Lower lobe of right lung (tissue), 2 donors: ENCODE data around the gene AKAP7. TPM values are rescaled to one million over a fixed set of nuclear protein-coding genes. Genes with fewer than 3 reads are reported as not detected.

ENCODE experiments used
- ATAC-seq, 2 donors: fragments of 200-7000 bp; cut with Tn5 transposase; one replicate each; pipeline ENCODE4 v1.9.1; 2020 to 2022; ENCODE audit warnings: mild to moderate bottlenecking in 2 of 2, moderate library complexity in 2 of 2
- DNase-seq: peaks from one replicate; pipeline ENCODE4 v3.0.0-alpha.2; 2020
- H3K27ac ChIP-seq: fragments of 200-600 bp; one replicate; pipeline ENCODE4 v1.8.0; 2022
- H3K27me3 ChIP-seq: fragments of 200-600 bp; one replicate; pipeline ENCODE4 v1.8.0; 2022; ENCODE audit warnings: low read depth
- H3K36me3 ChIP-seq: fragments of 200-600 bp; one replicate; pipeline ENCODE4 v1.8.0; 2022; ENCODE audit warnings: mild to moderate bottlenecking
- H3K4me1 ChIP-seq: fragments of 200-600 bp; one replicate; pipeline ENCODE4 v1.8.0; 2022
- H3K4me3 ChIP-seq: fragments of 200-600 bp; one replicate; pipeline ENCODE4 v1.8.0; 2022; ENCODE audit warnings: mild to moderate bottlenecking
- H3K9me3 ChIP-seq: fragments of 200-600 bp; one replicate; pipeline ENCODE4 v1.8.0; 2022
- CTCF ChIP-seq: fragments of 200-600 bp; IDR thresholded peaks from one replicate; pipeline ENCODE4 v1.8.0; 2022; ENCODE audit warnings: antibody characterized with exemption, mild to moderate bottlenecking
- intact Hi-C: fragments of 100-400 bp; cut with DNase I; formaldehyde crosslinking; loops from one replicate; pipeline ENCODE4 v1.11.0; 2022
- total RNA-seq: library from RNA; stranded (reverse); fragmentation: NEBNext Ultra II Directional; extraction: Animal tissue kit (Norgen Biotek cat#: 25700); gene quantifications from one replicate; pipeline ENCODE4 v1.2.1, GENCODE V29; 2021
- donor health status: DM: no; HTN: yes; CAD: no; lungs with severe emphysema.

AKAP7 gene
- total RNA-seq, 1 donor from 2014 or later, result 11.0 TPM

- no peak overlapping the region for H3K27ac ChIP-seq
- no peaks in the 10 kb centered on the region for H3K9me3 ChIP-seq
- TF ChIP-seq CTCF, result no peak
- intact Hi-C loops, result no loop called here
- H3K4me1 ChIP-seq, result no peaks in the 10 kb centered on the region
- DNase-seq (no peak), ATAC-seq (no peak)
- no peak overlapping the region for H3K4me3 ChIP-seq
- no peaks in the 10 kb centered on the region for H3K36me3 ChIP-seq
- H3K27me3 ChIP-seq, result no peaks in the 10 kb centered on the region
These were observed 88.1 kb downstream of the AKAP7 start for GRCh38 chr6:131223416-131223815.

- no peaks in the 10 kb centered on the region for H3K9me3 ChIP-seq
- no peaks in the 10 kb centered on the region for H3K36me3 ChIP-seq
- no peaks in the 10 kb centered on the region for H3K27me3 ChIP-seq
- intact Hi-C loops, result no loop called here
- H3K4me3 ChIP-seq, result no peak overlapping the region
- no peaks in the 10 kb centered on the region for H3K4me1 ChIP-seq
- ATAC-seq (no peak), DNase-seq (no peak)
- H3K27ac ChIP-seq, result no peak overlapping the region
- TF ChIP-seq CTCF, result no peak
These were observed 89.9 kb downstream of the AKAP7 start for GRCh38 chr6:131225127-131225526.

GRCh38 chr6:131225959-131226358 is 90.7 kb downstream of the AKAP7 start:
- DNase-seq (no peak), ATAC-seq (no peak)
- H3K27me3 ChIP-seq, result no peaks in the 10 kb centered on the region
- no peaks in the 10 kb centered on the region for H3K36me3 ChIP-seq
- H3K9me3 ChIP-seq, result no peaks in the 10 kb centered on the region
- H3K27ac ChIP-seq, result no peak overlapping the region
- no peak for TF ChIP-seq CTCF
- intact Hi-C loops, result no loop called here
- no peaks in the 10 kb centered on the region for H3K4me1 ChIP-seq
- H3K4me3 ChIP-seq, result no peak overlapping the region

- H3K9me3 ChIP-seq, result no peaks in the 10 kb centered on the region
- H3K4me3 ChIP-seq, result no peak overlapping the region
- no peak overlapping the region for H3K27ac ChIP-seq
- H3K36me3 ChIP-seq, result no peaks in the 10 kb centered on the region
- ATAC-seq (no peak), DNase-seq (no peak)
- no peak for TF ChIP-seq CTCF
- H3K27me3 ChIP-seq, result no peaks in the 10 kb centered on the region
- H3K4me1 ChIP-seq, result no peaks in the 10 kb centered on the region
- intact Hi-C loops, result no loop called here
These were observed 91.3 kb downstream of the AKAP7 start for GRCh38 chr6:131226459-131227157.

GRCh38 chr6:131227158-131227543 is 91.9 kb downstream of the AKAP7 start:
- Histone ChIP-seq H3K36me3 (no peaks in the 10 kb centered on the region), H3K27me3 (no peaks in the 10 kb centered on the region), H3K4me3 (no peak overlapping the region), H3K4me1 (no peaks in the 10 kb centered on the region), H3K27ac (no peak overlapping the region), H3K9me3 (no peaks in the 10 kb centered on the region)
- ATAC-seq (no peak), DNase-seq (no peak)
- TF ChIP-seq CTCF, result no peak
- intact Hi-C loops, result no loop called here
